GM12874 (cell line): Measurements from ENCODE around the gene ELP5.

Experiments used
- CTCF ChIP-seq: IDR thresholded peaks from 2 replicates; pipeline ENCODE4 v1.5.1; 2011; ENCODE audit warnings: low read depth, mild to moderate bottlenecking, control low read depth, low read length, moderate library complexity; ENCODE audit not compliant: insufficient read depth

The ELP5 gene

GRCh38 chr17:7233701-7234082, 18.3 kb upstream of the ELP5 start:
- no peak for TF ChIP-seq CTCF

- TF ChIP-seq CTCF = no peak
Measured at GRCh38 chr17:7234083-7234951, 17.7 kb upstream of the ELP5 start, which contains the start of gene DVL2. Gene DVL2 (minus strand): TSS chr17:7234517. CDS start chr17:7234262, 255 bp downstream.

- TF ChIP-seq CTCF = no peak
Measured at GRCh38 chr17:7235693-7236665, 16.0 kb upstream of the ELP5 start.

- no peak for TF ChIP-seq CTCF
Measured at GRCh38 chr17:7236808-7237207, 15.2 kb upstream of the ELP5 start.

- TF ChIP-seq CTCF = no peak
Measured at GRCh38 chr17:7237266-7237760, 14.7 kb upstream of the ELP5 start.

GRCh38 chr17:7237761-7238419, 14.1 kb upstream of the ELP5 start:
- no peak for TF ChIP-seq CTCF
